Ishikawa (cell line): ENCODE measurements around the gene POLR1D.

Experiments
- CEBPB ChIP-seq: IDR thresholded peaks from 2 replicates; pipeline ENCODE4 v1.6.1; 2012
- CREB1 ChIP-seq: IDR thresholded peaks from 2 replicates; pipeline ENCODE4 v1.6.1; 2012; ENCODE audit warnings: low read depth
- EGR1 ChIP-seq: IDR thresholded peaks from 2 replicates; pipeline ENCODE4 v1.6.1; 2012
- EP300 ChIP-seq: IDR thresholded peaks from 2 replicates; pipeline ENCODE4 v1.6.1; 2012; ENCODE audit warnings: borderline replicate concordance
- FOXM1 ChIP-seq: IDR thresholded peaks from 2 replicates; pipeline ENCODE4 v1.6.1; 2012; ENCODE audit warnings: low read depth, borderline replicate concordance
- MAX ChIP-seq: IDR thresholded peaks from 2 replicates; pipeline ENCODE4 v1.6.1; 2012
- NFIC ChIP-seq: IDR thresholded peaks from 2 replicates; pipeline ENCODE4 v1.6.1; 2012
- RAD21 ChIP-seq: IDR thresholded peaks from 2 replicates; pipeline ENCODE4 v1.6.1; 2012; ENCODE audit warnings: low read depth
- REST ChIP-seq: IDR thresholded peaks from 2 replicates; pipeline ENCODE4 v1.6.1; 2012; ENCODE audit warnings: low read depth, mild to moderate bottlenecking
- TAF1 ChIP-seq: IDR thresholded peaks from 2 replicates; pipeline ENCODE4 v1.6.1; 2012; ENCODE audit warnings: low read depth, mild to moderate bottlenecking
- TEAD4 ChIP-seq: IDR thresholded peaks from 2 replicates; pipeline ENCODE4 v1.6.1; 2012
- USF1 ChIP-seq: IDR thresholded peaks from 2 replicates; pipeline ENCODE4 v1.6.1; 2012
- YY1 ChIP-seq: IDR thresholded peaks from 2 replicates; pipeline ENCODE4 v1.6.1; 2012; ENCODE audit warnings: low read depth
- ZBTB7A ChIP-seq: IDR thresholded peaks from 2 replicates; pipeline ENCODE4 v1.6.1; 2012; ENCODE audit warnings: low read depth

- TF ChIP-seq USF1: no peak
- no peak for TF ChIP-seq EP300
- no peak for TF ChIP-seq REST
- TF ChIP-seq TAF1: no peak
- TF ChIP-seq ZBTB7A: no peak
- TF ChIP-seq RAD21: no peak
- TF ChIP-seq EGR1: no peak
- TF ChIP-seq MAX: no peak
- TF ChIP-seq FOXM1: no peak
- TF ChIP-seq NFIC: no peak
- TF ChIP-seq TEAD4: no peak
- TF ChIP-seq CEBPB: no peak
- TF ChIP-seq YY1: no peak
- TF ChIP-seq CREB1: no peak
Observed at GRCh38 chr13:27595055-27595811, 26.5 kb upstream of the POLR1D start.
